ENCODE measurements around the gene IMPA2.
"Not testable (repeated sequence)": the region's sequence is repeated elsewhere in the genome, so short reads cannot be mapped to it uniquely, and the experiment has no call there.

The IMPA2 gene

DNA sequence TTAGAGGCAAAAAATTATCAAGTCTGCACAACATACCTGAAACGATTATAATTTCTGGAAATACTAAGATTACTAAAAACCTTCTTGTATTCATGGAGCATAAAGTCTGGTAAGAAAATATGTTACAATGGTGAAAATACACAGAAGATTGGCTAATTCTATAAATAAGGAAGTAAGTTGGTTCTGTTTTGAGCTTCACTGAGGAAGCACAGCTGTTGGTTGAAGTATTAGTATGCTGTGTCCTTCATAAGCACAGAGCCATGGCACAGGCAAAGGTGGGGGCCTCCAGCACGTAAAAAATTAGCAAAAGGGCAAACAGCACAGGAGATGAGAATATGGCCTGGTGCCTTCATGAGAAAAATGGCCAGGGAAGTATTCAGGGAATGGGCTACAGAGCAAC lies 72.0 kb downstream of the IMPA2 start:
- no peak for DNase-seq

DNA sequence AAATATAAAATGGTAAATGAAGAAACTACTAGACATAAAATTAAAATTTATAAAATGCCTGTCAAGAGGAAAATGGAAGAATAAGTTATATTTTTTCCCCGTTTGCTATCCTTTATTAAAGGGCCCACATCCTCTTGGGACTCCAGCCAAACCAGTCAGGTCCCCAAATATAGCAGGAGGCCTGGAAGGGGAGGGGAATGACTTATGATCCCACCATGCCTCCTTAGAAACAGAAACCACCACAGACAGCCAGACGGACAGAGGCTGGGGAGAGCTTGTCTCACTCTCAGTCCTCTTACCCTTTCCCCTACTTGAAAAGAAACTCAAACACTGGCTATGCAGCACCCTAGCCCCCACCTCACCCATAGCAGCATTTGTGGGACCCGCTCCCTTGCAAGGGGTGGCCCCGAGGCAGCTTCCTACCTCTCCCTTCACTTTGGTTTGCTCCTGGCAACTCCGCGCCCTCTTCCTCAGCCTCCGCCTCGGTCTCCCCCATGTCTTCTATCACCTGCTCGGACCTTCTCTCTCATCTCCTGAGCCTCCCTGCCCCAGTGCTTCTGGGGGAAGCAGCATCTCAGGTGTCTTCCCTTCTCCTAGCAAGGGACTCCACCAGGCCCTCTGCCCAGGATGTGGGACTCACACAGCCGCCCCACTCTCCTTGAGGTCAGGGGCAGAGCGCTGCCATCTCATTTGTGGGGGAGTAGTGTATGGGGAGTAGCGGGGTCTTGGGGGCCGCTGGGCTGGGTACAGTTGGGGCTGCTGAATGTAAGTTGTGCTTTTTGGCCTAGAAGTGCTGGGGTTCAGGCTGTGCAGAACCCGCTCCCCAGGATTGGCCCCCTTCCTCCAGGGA lies 75.0 kb downstream of the IMPA2 start:
- no peak for DNase-seq

GRCh38 chr18:12056884-12057402 lies 75.6 kb downstream of the IMPA2 start:
- DNase-seq = no peak

GRCh38 chr18:12057419-12058039 lies 76.2 kb downstream of the IMPA2 start:
- DNase-seq = no peak

DNA sequence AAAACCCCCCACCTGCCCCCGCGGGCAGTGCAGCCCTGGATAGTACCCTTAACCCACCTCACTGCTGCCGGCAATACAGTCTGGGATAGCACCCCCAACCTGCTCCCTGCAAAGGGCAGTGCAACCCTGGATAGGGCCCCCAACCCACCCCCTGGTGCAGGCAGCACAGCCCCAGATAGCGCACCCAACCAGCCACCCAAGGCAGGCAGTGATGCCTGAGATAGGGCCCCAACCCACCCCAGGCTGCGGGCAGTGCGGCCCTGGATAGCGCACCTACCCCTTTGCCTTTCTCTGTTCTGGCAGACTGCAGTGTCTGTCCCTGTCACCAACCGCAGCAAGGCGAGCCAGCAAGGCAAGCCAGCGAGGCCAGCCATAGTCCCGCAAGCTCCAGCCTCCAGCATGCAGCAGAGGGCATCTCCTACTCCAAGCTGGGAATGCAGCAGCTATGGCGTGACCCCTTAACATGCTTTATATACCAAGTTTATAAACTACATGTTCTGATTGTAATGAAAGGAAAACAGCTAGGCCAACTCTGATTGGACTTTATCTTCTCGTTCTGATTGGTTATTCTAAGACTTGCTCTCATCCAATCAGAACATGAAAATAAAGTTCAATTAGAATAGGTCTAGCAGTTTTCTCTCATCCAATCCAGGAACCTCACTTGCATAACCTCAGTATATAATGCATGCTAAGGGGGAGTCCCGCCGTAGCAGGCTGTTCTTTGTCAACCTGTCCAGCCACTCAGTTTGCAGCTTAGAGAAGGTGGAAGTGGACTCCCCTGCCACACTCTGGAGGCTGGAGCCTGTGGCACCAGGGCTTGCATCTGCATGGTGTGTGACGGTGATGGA lies 78.3 kb downstream of the IMPA2 start:
- no peak for DNase-seq

DNA sequence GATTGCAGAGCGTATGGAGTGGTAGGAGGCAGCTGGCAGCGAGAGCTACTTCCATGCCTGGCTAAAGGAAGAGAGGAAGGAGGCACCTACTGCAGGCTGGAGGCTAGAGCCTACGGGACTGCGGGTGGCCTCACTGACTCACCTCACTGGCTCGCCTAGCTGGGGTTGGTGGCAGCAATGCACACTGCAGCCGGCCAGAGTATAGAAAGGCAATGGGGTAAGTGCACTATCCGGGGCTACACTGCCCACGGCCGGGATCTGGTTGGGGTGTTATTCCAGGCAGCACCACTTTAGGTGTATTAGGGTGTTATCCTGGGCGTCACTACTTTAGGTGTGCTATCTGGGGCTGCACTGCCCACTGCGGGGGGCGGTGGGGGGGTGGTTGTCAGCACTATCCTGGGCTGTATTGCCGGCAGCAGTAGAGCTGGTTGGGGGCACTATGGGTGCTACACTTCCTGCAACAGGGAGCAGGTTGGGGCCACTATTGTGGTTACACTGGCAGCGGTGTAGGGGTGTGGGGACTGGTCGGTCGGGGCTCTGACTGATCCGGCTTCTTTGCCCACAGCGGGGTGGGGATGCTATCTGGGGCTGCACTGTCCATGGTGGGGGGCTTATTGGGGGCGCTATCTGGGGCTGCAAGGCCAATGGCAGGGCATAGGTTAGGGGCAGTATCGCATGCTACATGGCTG lies 79.0 kb downstream of the IMPA2 start:
- DNase-seq = no peak

GRCh38 chr18:12061685-12062084 lies 80.4 kb downstream of the IMPA2 start:
- DNase-seq = no peak

DNA sequence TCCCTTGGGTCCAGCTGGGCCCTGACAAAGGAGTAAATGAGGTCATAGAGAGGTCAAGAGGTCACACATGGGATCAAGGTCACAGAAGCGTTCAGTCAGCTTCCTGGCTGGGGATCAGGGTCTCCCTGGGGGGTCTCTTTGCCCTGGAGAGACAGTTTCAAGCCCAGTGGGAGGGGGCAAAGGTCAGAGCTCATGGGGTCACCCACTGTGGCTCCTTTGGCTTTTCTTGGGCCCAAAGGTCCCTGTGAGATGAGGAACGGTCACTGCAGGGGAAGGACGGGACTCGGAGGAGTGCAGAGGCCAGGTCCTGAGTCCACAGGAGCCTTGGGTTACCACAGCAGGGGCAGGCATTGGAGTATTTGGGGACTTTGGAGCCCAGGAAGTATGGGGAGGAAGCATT lies 81.7 kb downstream of the IMPA2 start:
- DNase-seq = no peak

DNA sequence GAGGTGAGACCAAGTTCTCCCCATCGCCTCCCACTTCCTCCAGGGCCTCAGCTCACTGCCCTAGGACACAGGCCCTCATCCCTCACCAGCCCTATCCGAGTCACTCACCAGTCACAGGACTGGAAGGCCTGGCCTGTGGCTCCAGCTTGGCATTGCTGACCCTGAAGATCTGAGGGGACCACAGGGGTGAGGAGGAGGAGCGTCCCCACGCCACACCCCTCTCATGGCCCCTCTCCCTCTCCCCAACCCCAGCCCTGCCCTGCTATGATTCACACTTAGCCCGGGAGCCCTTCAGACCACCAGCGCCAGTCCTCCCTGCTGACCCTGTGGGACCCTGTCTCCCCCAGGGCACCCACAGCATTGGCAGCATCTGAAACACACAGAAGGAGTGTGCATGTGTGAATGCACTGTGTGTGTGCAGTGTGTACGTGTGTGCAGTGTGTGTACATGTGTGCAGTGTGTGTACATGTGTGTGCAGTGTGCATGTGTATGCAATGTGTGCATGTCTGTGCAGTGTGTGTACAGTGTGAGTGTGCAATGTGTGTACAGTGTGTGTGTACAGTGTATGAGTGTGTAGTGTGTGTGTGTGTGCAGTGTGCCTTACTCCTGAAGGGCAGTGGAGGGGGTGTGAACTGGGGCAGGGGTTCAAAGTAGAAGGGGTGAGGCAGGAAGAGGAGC lies 82.9 kb downstream of the IMPA2 start:
- no peak for DNase-seq

GRCh38 chr18:12065397-12065796 lies 84.1 kb downstream of the IMPA2 start:
- no peak for DNase-seq

- DNase-seq = no peak
These were observed 85.7 kb downstream of the IMPA2 start for GRCh38 chr18:12066910-12067511.

GRCh38 chr18:12067671-12068070 lies 86.4 kb downstream of the IMPA2 start:
- no peak for DNase-seq

DNA sequence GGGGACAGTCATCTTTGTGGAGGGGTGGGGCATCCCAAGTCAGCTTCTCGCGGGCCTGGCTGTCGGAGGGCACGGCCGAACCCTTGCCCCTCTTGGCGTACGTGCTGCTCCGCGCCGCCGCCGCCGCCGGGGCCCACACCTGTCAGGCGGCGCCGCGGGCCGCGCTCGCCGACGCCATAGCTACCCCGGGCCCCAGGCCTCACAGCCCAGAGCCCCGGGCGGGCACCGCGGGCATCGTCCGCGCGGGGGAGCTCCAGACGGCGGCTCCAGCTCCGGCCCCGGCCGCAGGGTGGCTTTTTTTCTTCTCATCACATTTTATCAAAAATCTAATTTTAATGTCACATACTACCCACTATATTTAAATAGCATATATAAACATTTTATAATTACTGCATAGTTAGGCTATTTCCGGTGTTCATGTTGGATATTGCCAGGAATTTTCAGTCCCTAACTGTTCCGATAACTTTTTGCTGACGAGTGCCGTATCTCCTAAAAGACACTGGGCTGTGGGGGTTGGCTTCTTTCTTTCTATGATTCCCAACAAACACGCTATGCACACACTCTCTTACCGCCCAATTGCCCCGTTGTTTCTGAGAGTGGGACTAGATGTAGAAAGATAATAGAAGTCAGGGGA lies 87.1 kb downstream of the IMPA2 start:
- not testable (repeated sequence) for DNase-seq

- no peak for DNase-seq
These were observed 87.6 kb downstream of the IMPA2 start for GRCh38 chr18:12068950-12069320.

GRCh38 chr18:12071066-12071465 lies 89.8 kb downstream of the IMPA2 start:
- not testable (repeated sequence) for DNase-seq

- DNase-seq = no peak
These were observed 91.7 kb downstream of the IMPA2 start for GRCh38 chr18:12072996-12073395.

DNA sequence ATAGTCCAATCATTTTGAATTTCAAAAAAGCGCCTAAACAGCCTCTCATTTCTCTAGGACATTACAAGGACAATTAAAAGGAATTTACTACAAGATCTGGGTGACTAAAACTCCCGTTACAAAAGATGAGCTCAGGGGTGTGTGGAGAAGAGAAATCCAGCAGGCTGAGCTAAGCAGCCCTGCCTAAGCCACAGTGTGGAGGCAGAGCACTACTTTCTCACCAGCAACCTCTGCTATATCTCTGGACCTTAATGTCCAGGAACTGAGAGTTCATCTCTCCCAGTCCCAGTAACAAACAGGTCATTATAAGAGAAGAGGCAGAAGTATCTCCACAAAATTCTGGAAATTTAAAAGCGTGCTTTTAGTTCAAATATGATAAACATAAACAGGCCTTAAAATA lies 93.4 kb downstream of the IMPA2 start:
- DNase-seq = no peak

GRCh38 chr18:12076424-12077140 lies 95.3 kb downstream of the IMPA2 start:
- no peak for DNase-seq

DNA sequence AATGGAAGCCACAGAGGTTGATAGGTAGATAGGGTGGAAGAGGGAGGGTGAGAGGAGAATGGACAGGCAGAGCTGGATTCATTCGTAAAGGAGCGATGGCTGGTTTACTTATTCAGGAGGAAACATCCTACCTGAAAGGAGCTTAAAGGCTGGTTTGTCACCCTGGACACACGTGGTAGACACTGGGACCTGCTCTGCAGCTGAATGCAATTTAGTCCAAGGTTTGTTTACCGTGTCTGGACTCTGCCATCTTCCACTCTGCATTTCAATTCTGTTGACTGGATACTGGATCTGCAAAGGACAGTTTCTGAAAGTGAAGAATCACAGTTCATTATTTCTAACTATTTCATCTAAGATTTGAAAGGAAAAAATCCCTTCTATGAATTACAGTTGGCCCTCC lies 96.7 kb downstream of the IMPA2 start:
- DNase-seq = not testable (repeated sequence)

DNA sequence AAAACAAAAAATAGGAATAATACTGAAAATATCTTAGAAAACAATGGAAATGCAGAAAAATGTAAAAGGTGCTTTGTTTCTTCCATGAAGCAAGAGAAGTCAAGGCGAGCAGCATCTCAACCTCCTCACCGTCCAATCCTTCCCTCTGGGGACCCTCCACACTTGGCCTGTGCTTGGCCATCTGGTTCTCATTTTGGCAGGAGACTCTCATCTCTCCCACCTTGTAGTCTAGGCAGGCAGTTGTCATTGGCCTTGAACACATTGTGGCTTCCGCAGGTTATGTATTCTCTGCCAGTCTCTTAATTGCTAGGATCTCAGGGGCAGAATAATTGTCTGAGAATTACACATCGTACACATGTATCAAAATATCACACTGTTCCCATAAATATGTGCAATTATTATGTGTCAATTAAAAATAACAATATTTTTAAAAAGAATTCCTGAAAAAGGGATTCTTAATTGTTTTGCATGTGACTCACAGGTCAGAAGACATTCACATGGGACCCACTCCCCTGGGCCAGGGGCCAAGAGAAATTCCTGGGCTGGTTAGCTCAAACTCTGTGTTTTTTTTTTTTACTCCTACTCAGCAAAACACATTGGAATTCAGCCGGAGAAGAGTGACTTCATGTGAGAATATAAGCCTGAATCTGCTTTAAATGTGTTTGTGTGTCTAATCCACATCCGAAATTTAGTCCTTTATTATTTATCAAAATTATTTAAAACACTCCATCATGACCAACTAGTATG lies 98.4 kb downstream of the IMPA2 start:
- DNase-seq = peak; percentile 71

Data from kidney glomerular epithelial cell (primary cell).